Keratinocyte (primary cell): ENCODE results near the gene GRM5. TPM values are rescaled to one million over a fixed set of nuclear protein-coding genes. Genes with fewer than 3 reads are reported as not detected.

Source experiments
- DNase-seq: peaks from one replicate; pipeline ENCODE4 v3.0.0-alpha.2; 2011; ENCODE audit warnings: low read depth, missing footprints, low spot score
- FAIRE-seq: peaks from 2 replicates; lab custom pipeline; 2011; peaks lifted over from hg19 to GRCh38; lab: Jason Lieb, UNC
- H2AFZ ChIP-seq: 2 replicates; pipeline ENCODE4 v1.6.0; 2012; ENCODE audit warnings: low read length, control low read depth, inconsistent platforms; ENCODE audit not compliant: control insufficient read depth
- H3K27ac ChIP-seq: 2 replicates; pipeline ENCODE4 v1.5.1; 2011; ENCODE audit warnings: low read length; ENCODE audit not compliant: control insufficient read depth, insufficient read depth
- H3K27me3 ChIP-seq: 3 replicates; pipeline ENCODE4 v1.6.0; 2011; ENCODE audit warnings: low read length; ENCODE audit not compliant: control insufficient read depth, insufficient read depth; ENCODE audit errors: extremely low read depth
- H3K36me3 ChIP-seq, 2 experiments: 2 replicates in 1 of 2; 3 replicates in 1 of 2; pipeline ENCODE4 v1.5.1; 2011; ENCODE audit warnings: low read length in 2 of 2, mild to moderate bottlenecking in 1 of 2; ENCODE audit not compliant: control insufficient read depth in 2 of 2, insufficient read depth in 2 of 2; ENCODE audit errors: extremely low read depth in 1 of 2
- H3K4me1 ChIP-seq: 3 replicates; pipeline ENCODE4 v1.5.1; 2011; ENCODE audit warnings: low read length; ENCODE audit not compliant: control insufficient read depth, insufficient read depth; ENCODE audit errors: extremely low read depth
- H3K4me2 ChIP-seq: 3 replicates; pipeline ENCODE4 v1.6.0; 2011; ENCODE audit warnings: low read depth, low read length; ENCODE audit not compliant: control insufficient read depth, insufficient read depth; ENCODE audit errors: extremely low read depth
- H3K4me3 ChIP-seq, 3 experiments: fragments of 200-600 bp in 1 of 3; sonication (generic) in 1 of 3; 2 replicates in 2 of 3; 3 replicates in 1 of 3; pipeline ENCODE4 v1.5.1; 2011 to 2016; ENCODE audit warnings: low read length in 3 of 3, mild to moderate bottlenecking in 3 of 3, control low read depth in 2 of 3, inconsistent platforms in 1 of 3, low read depth in 1 of 3, mixed read lengths in 1 of 3, mixed run types in 1 of 3, moderate library complexity in 1 of 3; ENCODE audit not compliant: control insufficient read depth in 2 of 3, insufficient read depth in 2 of 3; ENCODE audit errors: extremely low read depth in 1 of 3
- H3K79me2 ChIP-seq: 2 replicates; pipeline ENCODE4 v1.6.0; 2012; ENCODE audit warnings: low read length; ENCODE audit not compliant: control insufficient read depth, insufficient read depth
- H3K9ac ChIP-seq: 3 replicates; pipeline ENCODE4 v1.6.0; 2011; ENCODE audit warnings: low read length; ENCODE audit not compliant: control insufficient read depth, insufficient read depth; ENCODE audit errors: extremely low read depth
- H3K9me1 ChIP-seq: 3 replicates; pipeline ENCODE4 v1.6.0; 2011; ENCODE audit warnings: low read length; ENCODE audit not compliant: control insufficient read depth, insufficient read depth; ENCODE audit errors: extremely low read depth
- H3K9me3 ChIP-seq: 2 replicates; pipeline ENCODE4 v1.5.1; 2012; ENCODE audit warnings: low read depth, low read length; ENCODE audit not compliant: control insufficient read depth
- H4K20me1 ChIP-seq: 3 replicates; pipeline ENCODE4 v1.6.0; 2011; ENCODE audit warnings: low read length; ENCODE audit not compliant: control insufficient read depth, insufficient read depth; ENCODE audit errors: extremely low read depth
- CTCF ChIP-seq, 3 experiments: IDR thresholded peaks in 1 of 3; conservative IDR thresholded peaks in 1 of 3; optimal IDR thresholded peaks in 1 of 3; 2 replicates in 2 of 3; 3 replicates in 1 of 3; pipeline versions ENCODE3 to v1.5.1; 2011; ENCODE audit warnings: low read length in 3 of 3, mild to moderate bottlenecking in 3 of 3, moderate library complexity in 2 of 3, control low read depth in 1 of 3, inconsistent platforms in 1 of 3; ENCODE audit not compliant: insufficient read depth in 2 of 3; ENCODE audit errors: extremely low read depth in 1 of 3
- EZH2 ChIP-seq: IDR thresholded peaks from one replicate; pipeline ENCODE4 v1.6.1; 2012; ENCODE audit warnings: inconsistent platforms, mild to moderate bottlenecking, low read length, moderate library complexity
- dilution Hi-C: fragments of 300-500 bp; cut with MboI; formaldehyde crosslinking; loops from one replicate; pipeline ENCODE4 v1.7.0; 2020; ENCODE audit warnings: low sequenced_read_pairs; ENCODE audit not compliant: extremely low pct_ligation_motif_present
- polyA plus RNA-seq, 5 experiments: library from polyadenylated mRNA; depleted of rRNA in 3 of 5; stranded (reverse) in 3 of 5; stranded (forward) in 1 of 5; unstranded in 1 of 5; fragments of >200 nt; gene quantifications; 1 replicate in 1 of 5; 2 replicates in 3 of 5; 3 replicates in 1 of 5; pipeline versions ENCODE4 v1.2.1 to v1.2.3, GENCODE V29; 2011 to 2012; ENCODE audit warnings: missing spikeins in 2 of 5, low read depth in 1 of 5, low replicate concordance in 1 of 5

GRM5 gene
- polyA plus RNA-seq, 1 donor (not counting 4 experiments of a cell fraction or from before 2014, with no cell fraction given), result not detected

GRCh38 chr11:88689548-88690240, 376.1 kb downstream of the GRM5 start:
- no peak overlapping the region for H3K9ac ChIP-seq
- H4K20me1 ChIP-seq, result no peaks in the 10 kb centered on the region
- no peaks in the 10 kb centered on the region for H3K36me3 ChIP-seq
- peaks cover 5% of the 10 kb centered on the region for H3K4me1 ChIP-seq
- peak overlapping the region; percentile 76 for H2AFZ ChIP-seq
- no peaks in the 10 kb centered on the region for H3K9me3 ChIP-seq
- no peaks in the 10 kb centered on the region for H3K9me1 ChIP-seq
- dilution Hi-C loops, result no loop called here
- no peak overlapping the region for H3K4me3 ChIP-seq
- FAIRE-seq (no peak), DNase-seq (no peak)
- H3K4me2 ChIP-seq, result no peak overlapping the region
- no peaks in the 10 kb centered on the region for H3K79me2 ChIP-seq
- H3K27ac ChIP-seq, result no peak overlapping the region
- H3K27me3 ChIP-seq, result no peaks in the 10 kb centered on the region
- TF ChIP-seq EZH2, result no peak

- Histone ChIP-seq H2AFZ (no peak overlapping the region), H3K79me2 (no peaks in the 10 kb centered on the region), H3K9me1 (no peaks in the 10 kb centered on the region), H4K20me1 (no peaks in the 10 kb centered on the region), H3K27ac (no peak overlapping the region), H3K36me3 (no peaks in the 10 kb centered on the region), H3K4me3 (no peak overlapping the region), H3K4me2 (no peak overlapping the region), H3K9me3 (no peaks in the 10 kb centered on the region), H3K27me3 (no peaks in the 10 kb centered on the region), H3K9ac (no peak overlapping the region), H3K4me1 (peaks cover 6% of the 10 kb centered on the region)
- FAIRE-seq (no peak), DNase-seq (no peak)
- dilution Hi-C loops, result no loop called here
- TF ChIP-seq CTCF (optimal IDR thresholded peaks at IDR 0.05 in 1 of 3, IDR thresholded peaks at IDR 0.05 in 1 of 3, conservative IDR thresholded peaks at IDR 0.05 in 1 of 3; ENCODE audit: extremely low read depth in 1 of 3, insufficient read depth in 2 of 3, low read length in 3 of 3) (no peak), EZH2 (no peak)
Measured at GRCh38 chr11:88683024-88683423, 382.8 kb downstream of the GRM5 start.
